SK-N-SH treated with all-trans-retinoic acid at 6 μM for 48 hours (cell line): Measurements from ENCODE around the gene MYO9A.
"Not testable (repeated sequence)": the region's sequence is repeated elsewhere in the genome, so short reads cannot be mapped to it uniquely, and the experiment has no call there.

Experiments
- PPARA ChIP-seq: fragments of 250-450 bp; sonication (Bioruptor Pico); IDR thresholded peaks from 2 replicates; pipeline ENCODE4 v1.5.0; 2020; ENCODE audit warnings: mild to moderate bottlenecking, borderline replicate concordance
- SNAI2 ChIP-seq: fragments of 250-450 bp; sonication (Bioruptor Pico); IDR thresholded peaks from 2 replicates; pipeline ENCODE4 v1.5.0; 2020; ENCODE audit warnings: mild to moderate bottlenecking, moderate library complexity
- TOX ChIP-seq: fragments of 250-450 bp; sonication (Bioruptor Pico); IDR thresholded peaks from 2 replicates; pipeline ENCODE4 v1.8.0; 2021; ENCODE audit warnings: mild to moderate bottlenecking, moderate library complexity, borderline replicate concordance
- ZFP30 ChIP-seq: fragments of 450-650 bp; formaldehyde crosslinking; IDR thresholded peaks from 2 replicates; pipeline ENCODE4 v1.5.0; 2022; ENCODE audit warnings: mild to moderate bottlenecking, moderate library complexity
- ZNF70 ChIP-seq: fragments of 450-650 bp; formaldehyde crosslinking; IDR thresholded peaks from 2 replicates; pipeline ENCODE4 v1.5.0; 2020; ENCODE audit warnings: mild to moderate bottlenecking, moderate library complexity
- TF ChIP-seq, protein P1 (sequence below): fragments of 250-450 bp; sonication (Bioruptor Pico); IDR thresholded peaks from 2 replicates; pipeline ENCODE4 v1.5.1; 2020; ENCODE audit warnings: low read depth, mild to moderate bottlenecking, moderate library complexity
- TF ChIP-seq, protein P2 (sequence below): fragments of 250-450 bp; sonication (Bioruptor Pico); IDR thresholded peaks from 2 replicates; pipeline ENCODE4 v1.5.0; 2020; ENCODE audit warnings: mild to moderate bottlenecking, moderate library complexity

- TF ChIP-seq PPARA; SNAI2 (CRISPR knock-in tag); ZFP30 (CRISPR knock-in tag); ZNF70 (CRISPR knock-in tag); TOX (CRISPR knock-in tag): not testable (repeated sequence)
- TF ChIP-seq, protein P1, sequence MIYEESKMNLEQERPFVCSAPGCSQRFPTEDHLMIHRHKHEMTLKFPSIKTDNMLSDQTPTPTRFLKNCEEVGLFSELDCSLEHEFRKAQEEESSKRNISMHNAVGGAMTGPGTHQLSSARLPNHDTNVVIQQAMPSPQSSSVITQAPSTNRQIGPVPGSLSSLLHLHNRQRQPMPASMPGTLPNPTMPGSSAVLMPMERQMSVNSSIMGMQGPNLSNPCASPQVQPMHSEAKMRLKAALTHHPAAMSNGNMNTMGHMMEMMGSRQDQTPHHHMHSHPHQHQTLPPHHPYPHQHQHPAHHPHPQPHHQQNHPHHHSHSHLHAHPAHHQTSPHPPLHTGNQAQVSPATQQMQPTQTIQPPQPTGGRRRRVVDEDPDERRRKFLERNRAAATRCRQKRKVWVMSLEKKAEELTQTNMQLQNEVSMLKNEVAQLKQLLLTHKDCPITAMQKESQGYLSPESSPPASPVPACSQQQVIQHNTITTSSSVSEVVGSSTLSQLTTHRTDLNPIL: not testable (repeated sequence)
- TF ChIP-seq, protein P2, sequence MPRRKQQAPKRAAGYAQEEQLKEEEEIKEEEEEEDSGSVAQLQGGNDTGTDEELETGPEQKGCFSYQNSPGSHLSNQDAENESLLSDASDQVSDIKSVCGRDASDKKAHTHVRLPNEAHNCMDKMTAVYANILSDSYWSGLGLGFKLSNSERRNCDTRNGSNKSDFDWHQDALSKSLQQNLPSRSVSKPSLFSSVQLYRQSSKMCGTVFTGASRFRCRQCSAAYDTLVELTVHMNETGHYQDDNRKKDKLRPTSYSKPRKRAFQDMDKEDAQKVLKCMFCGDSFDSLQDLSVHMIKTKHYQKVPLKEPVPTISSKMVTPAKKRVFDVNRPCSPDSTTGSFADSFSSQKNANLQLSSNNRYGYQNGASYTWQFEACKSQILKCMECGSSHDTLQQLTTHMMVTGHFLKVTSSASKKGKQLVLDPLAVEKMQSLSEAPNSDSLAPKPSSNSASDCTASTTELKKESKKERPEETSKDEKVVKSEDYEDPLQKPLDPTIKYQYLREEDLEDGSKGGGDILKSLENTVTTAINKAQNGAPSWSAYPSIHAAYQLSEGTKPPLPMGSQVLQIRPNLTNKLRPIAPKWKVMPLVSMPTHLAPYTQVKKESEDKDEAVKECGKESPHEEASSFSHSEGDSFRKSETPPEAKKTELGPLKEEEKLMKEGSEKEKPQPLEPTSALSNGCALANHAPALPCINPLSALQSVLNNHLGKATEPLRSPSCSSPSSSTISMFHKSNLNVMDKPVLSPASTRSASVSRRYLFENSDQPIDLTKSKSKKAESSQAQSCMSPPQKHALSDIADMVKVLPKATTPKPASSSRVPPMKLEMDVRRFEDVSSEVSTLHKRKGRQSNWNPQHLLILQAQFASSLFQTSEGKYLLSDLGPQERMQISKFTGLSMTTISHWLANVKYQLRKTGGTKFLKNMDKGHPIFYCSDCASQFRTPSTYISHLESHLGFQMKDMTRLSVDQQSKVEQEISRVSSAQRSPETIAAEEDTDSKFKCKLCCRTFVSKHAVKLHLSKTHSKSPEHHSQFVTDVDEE (CRISPR knock-in tag): not testable (repeated sequence)
Measured at GRCh38 chr15:72100551-72100950, 17.4 kb downstream of the MYO9A start.
